Transverse colon (tissue), 4 donors: ENCODE measurements around the gene AGPAT2.

Source experiments
- POLR2A ChIP-seq: fragments of 450-650 bp; IDR thresholded peaks from one replicate; pipeline ENCODE4 v1.6.1; 2016; ENCODE audit warnings: antibody characterized with exemption, mild to moderate bottlenecking, moderate library complexity
- POLR2AphosphoS5 ChIP-seq, 3 donors: sonication (generic); formaldehyde crosslinking; IDR thresholded peaks; one replicate each; pipeline ENCODE4 v1.6.1; 2016; ENCODE audit warnings: antibody characterized with exemption in 3 of 3
- TF ChIP-seq, protein P1 (sequence below), 5 experiments: fragments of 200-600 bp in 3 of 5; fragments of 450-650 bp in 2 of 5; sonication (generic) in 3 of 5; IDR thresholded peaks; 1 replicate in 2 of 5; 2 replicates in 3 of 5; pipeline ENCODE4 v1.5.1; 2016 to 2017; ENCODE audit warnings: antibody characterized with exemption in 5 of 5, inconsistent platforms in 3 of 5, mild to moderate bottlenecking in 2 of 5, moderate library complexity in 1 of 5

- TF ChIP-seq POLR2AphosphoS5 (IDR thresholded peaks at IDR 0.05) (no peak), POLR2A (no peak)
- TF ChIP-seq, protein P1, sequence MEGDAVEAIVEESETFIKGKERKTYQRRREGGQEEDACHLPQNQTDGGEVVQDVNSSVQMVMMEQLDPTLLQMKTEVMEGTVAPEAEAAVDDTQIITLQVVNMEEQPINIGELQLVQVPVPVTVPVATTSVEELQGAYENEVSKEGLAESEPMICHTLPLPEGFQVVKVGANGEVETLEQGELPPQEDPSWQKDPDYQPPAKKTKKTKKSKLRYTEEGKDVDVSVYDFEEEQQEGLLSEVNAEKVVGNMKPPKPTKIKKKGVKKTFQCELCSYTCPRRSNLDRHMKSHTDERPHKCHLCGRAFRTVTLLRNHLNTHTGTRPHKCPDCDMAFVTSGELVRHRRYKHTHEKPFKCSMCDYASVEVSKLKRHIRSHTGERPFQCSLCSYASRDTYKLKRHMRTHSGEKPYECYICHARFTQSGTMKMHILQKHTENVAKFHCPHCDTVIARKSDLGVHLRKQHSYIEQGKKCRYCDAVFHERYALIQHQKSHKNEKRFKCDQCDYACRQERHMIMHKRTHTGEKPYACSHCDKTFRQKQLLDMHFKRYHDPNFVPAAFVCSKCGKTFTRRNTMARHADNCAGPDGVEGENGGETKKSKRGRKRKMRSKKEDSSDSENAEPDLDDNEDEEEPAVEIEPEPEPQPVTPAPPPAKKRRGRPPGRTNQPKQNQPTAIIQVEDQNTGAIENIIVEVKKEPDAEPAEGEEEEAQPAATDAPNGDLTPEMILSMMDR (IDR thresholded peaks at IDR 0.05), result no peak
Observed at GRCh38 chr9:136717399-136717798, 30.1 kb upstream of the AGPAT2 start.
